Stimulated activated CD8-positive, alpha-beta memory T cell treated with anti-CD3 and anti-CD28 coated beads, Interleukin-12 subunit alpha, Interleukin-12 subunit beta, amount 100 ng/mL, for 1 hour (primary cell): ENCODE results near the gene EXOC2.
A peak's percentile ranks its signal among the peaks of the same experiment; 100 is the strongest.

ENCODE experiments used
- DNase-seq: peaks from one replicate; pipeline ENCODE4 v3.0.0-alpha.2; 2020; ENCODE audit warnings: low read depth

EXOC2 gene

GRCh38 chr6:692858-693722, at the start of gene EXOC2:
EXOC2 (minus strand) TSS chr6:693139; CDS start chr6:637818, 55,321 bp downstream.
- DNase-seq, result peak; percentile 69

- DNase-seq, result no peak
Observed at GRCh38 chr6:741410-742339, 48.7 kb upstream of the EXOC2 start.

- DNase-seq, result no peak
Observed at GRCh38 chr6:736657-737446, 43.9 kb upstream of the EXOC2 start.

- no peak for DNase-seq
Observed at GRCh38 chr6:733431-734219, 40.7 kb upstream of the EXOC2 start.

GRCh38 chr6:731924-732323, 39.0 kb upstream of the EXOC2 start:
- DNase-seq, result no peak

GRCh38 chr6:729606-730320, 36.8 kb upstream of the EXOC2 start:
- DNase-seq, result no peak

- no peak for DNase-seq
Observed at GRCh38 chr6:727856-728255, 34.9 kb upstream of the EXOC2 start.

GRCh38 chr6:723540-723939, 30.6 kb upstream of the EXOC2 start:
- no peak for DNase-seq

- DNase-seq, result no peak
Observed at GRCh38 chr6:722608-723007, 29.7 kb upstream of the EXOC2 start.

GRCh38 chr6:722077-722524, 29.2 kb upstream of the EXOC2 start:
- peak; percentile 64 for DNase-seq

- DNase-seq, result no peak
Observed at GRCh38 chr6:718345-718744, 25.4 kb upstream of the EXOC2 start.

- DNase-seq, result no peak
Observed at GRCh38 chr6:717135-717534, 24.2 kb upstream of the EXOC2 start.

GRCh38 chr6:715709-716491, 23.0 kb upstream of the EXOC2 start:
- no peak for DNase-seq

GRCh38 chr6:714100-714499, 21.2 kb upstream of the EXOC2 start:
- no peak for DNase-seq

- DNase-seq, result no peak
Observed at GRCh38 chr6:713351-713750, 20.4 kb upstream of the EXOC2 start.

GRCh38 chr6:712805-713204, 19.9 kb upstream of the EXOC2 start:
- DNase-seq, result no peak

- no peak for DNase-seq
Observed at GRCh38 chr6:711925-712324, 19.0 kb upstream of the EXOC2 start.

- DNase-seq, result peak; percentile 6
Observed at GRCh38 chr6:710601-711571, 17.9 kb upstream of the EXOC2 start.
